ENCODE results near the gene PLB1. TPM values are rescaled to one million over a fixed set of nuclear protein-coding genes. Genes with fewer than 3 reads are reported as not detected.

The PLB1 gene
- polyA plus RNA-seq, 2 donors: 0.94 to 1.3 TPM

GRCh38 chr2:28578774-28579173 lies 82.9 kb downstream of the PLB1 start:
- Histone ChIP-seq H3K4me1 (ENCODE audit: control insufficient read depth in 2 of 2, insufficient read depth in 2 of 2, low read length in 1 of 2) (peaks cover 0 to 1% of the 10 kb centered on the region in 2 donors), H3K9me3 (ENCODE audit: control insufficient read depth in 2 of 2, insufficient read depth in 1 of 2, low read depth in 1 of 2, low read length in 1 of 2) (no peaks in the 10 kb centered on the region), H3K4me3 (ENCODE audit: low read depth in 1 of 2, low read length in 2 of 2) (no peak overlapping the region), H3K36me3 (ENCODE audit: control insufficient read depth in 2 of 2, insufficient read depth in 2 of 2, low read length in 1 of 2) (no peaks in the 10 kb centered on the region), H3K27ac (ENCODE audit: low read depth in 2 of 2, low read length in 1 of 2) (no peak overlapping the region), H3K27me3 (ENCODE audit: control insufficient read depth in 1 of 2, insufficient read depth in 2 of 2, low read length in 2 of 2) (no peaks in the 10 kb centered on the region)
- 79 to 80% methylated on average over 2 of the region's 2 CpGs for WGBS, 2 donors

- Histone ChIP-seq H3K4me3 (ENCODE audit: low read depth in 1 of 2, low read length in 2 of 2) (no peak overlapping the region), H3K4me1 (ENCODE audit: control insufficient read depth in 2 of 2, insufficient read depth in 2 of 2, low read length in 1 of 2) (peaks cover 2 to 8% of the 10 kb centered on the region in 2 donors), H3K27me3 (ENCODE audit: control insufficient read depth in 1 of 2, insufficient read depth in 2 of 2, low read length in 2 of 2) (no peaks in the 10 kb centered on the region), H3K27ac (ENCODE audit: low read depth in 2 of 2, low read length in 1 of 2) (no peak overlapping the region), H3K36me3 (ENCODE audit: control insufficient read depth in 2 of 2, insufficient read depth in 2 of 2, low read length in 1 of 2) (no peaks in the 10 kb centered on the region), H3K9me3 (ENCODE audit: control insufficient read depth in 2 of 2, insufficient read depth in 1 of 2, low read depth in 1 of 2, low read length in 1 of 2) (no peaks in the 10 kb centered on the region)
- WGBS, 2 donors: 94 to 95% methylated on average over 3 of the region's 3 CpGs
These were observed 83.7 kb downstream of the PLB1 start for GRCh38 chr2:28579606-28580005.

- Histone ChIP-seq H3K27me3 (ENCODE audit: control insufficient read depth in 1 of 2, insufficient read depth in 2 of 2, low read length in 2 of 2) (no peaks in the 10 kb centered on the region), H3K4me1 (ENCODE audit: control insufficient read depth in 2 of 2, insufficient read depth in 2 of 2, low read length in 1 of 2) (peaks cover 3 to 9% of the 10 kb centered on the region in 2 donors), H3K27ac (ENCODE audit: low read depth in 2 of 2, low read length in 1 of 2) (no peak overlapping the region), H3K4me3 (ENCODE audit: low read depth in 1 of 2, low read length in 2 of 2) (no peak overlapping the region), H3K36me3 (ENCODE audit: control insufficient read depth in 2 of 2, insufficient read depth in 2 of 2, low read length in 1 of 2) (no peaks in the 10 kb centered on the region), H3K9me3 (ENCODE audit: control insufficient read depth in 2 of 2, insufficient read depth in 1 of 2, low read depth in 1 of 2, low read length in 1 of 2) (no peaks in the 10 kb centered on the region)
- 87 to 88% methylated on average over 5 of the region's 5 CpGs for WGBS, 2 donors
These were observed 84.2 kb downstream of the PLB1 start for GRCh38 chr2:28580078-28580477.

GRCh38 chr2:28581312-28581711 lies 85.5 kb downstream of the PLB1 start:
- H3K4me1 ChIP-seq (ENCODE audit: control insufficient read depth in 2 of 2, insufficient read depth in 2 of 2, low read length in 1 of 2): peaks cover 3 to 9% of the 10 kb centered on the region in 2 donors
- H3K36me3 ChIP-seq (ENCODE audit: control insufficient read depth in 2 of 2, insufficient read depth in 2 of 2, low read length in 1 of 2): no peaks in the 10 kb centered on the region
- no peak overlapping the region for H3K4me3 ChIP-seq (ENCODE audit: low read depth in 1 of 2, low read length in 2 of 2)
- no peaks in the 10 kb centered on the region for H3K9me3 ChIP-seq (ENCODE audit: control insufficient read depth in 2 of 2, insufficient read depth in 1 of 2, low read depth in 1 of 2, low read length in 1 of 2)
- H3K27ac ChIP-seq (ENCODE audit: low read depth in 2 of 2, low read length in 1 of 2): no peak overlapping the region
- H3K27me3 ChIP-seq (ENCODE audit: control insufficient read depth in 1 of 2, insufficient read depth in 2 of 2, low read length in 2 of 2): no peaks in the 10 kb centered on the region
- 90 to 97% methylated on average over 4 of the region's 4 CpGs for WGBS, 2 donors

GRCh38 chr2:28582152-28582551 lies 86.3 kb downstream of the PLB1 start:
- Histone ChIP-seq H3K9me3 (ENCODE audit: control insufficient read depth in 2 of 2, insufficient read depth in 1 of 2, low read depth in 1 of 2, low read length in 1 of 2) (no peaks in the 10 kb centered on the region), H3K4me1 (ENCODE audit: control insufficient read depth in 2 of 2, insufficient read depth in 2 of 2, low read length in 1 of 2) (peaks cover 3 to 9% of the 10 kb centered on the region in 2 donors), H3K4me3 (ENCODE audit: low read depth in 1 of 2, low read length in 2 of 2) (no peak overlapping the region), H3K27me3 (ENCODE audit: control insufficient read depth in 1 of 2, insufficient read depth in 2 of 2, low read length in 2 of 2) (no peaks in the 10 kb centered on the region), H3K27ac (ENCODE audit: low read depth in 2 of 2, low read length in 1 of 2) (no peak overlapping the region), H3K36me3 (ENCODE audit: control insufficient read depth in 2 of 2, insufficient read depth in 2 of 2, low read length in 1 of 2) (no peaks in the 10 kb centered on the region)
- WGBS, 2 donors: 87 to 90% methylated on average over 6 of the region's 6 CpGs

GRCh38 chr2:28582595-28582994 lies 86.7 kb downstream of the PLB1 start:
- H3K4me3 ChIP-seq (ENCODE audit: low read depth in 1 of 2, low read length in 2 of 2): no peak overlapping the region
- peaks cover 3 to 9% of the 10 kb centered on the region in 2 donors for H3K4me1 ChIP-seq (ENCODE audit: control insufficient read depth in 2 of 2, insufficient read depth in 2 of 2, low read length in 1 of 2)
- H3K27ac ChIP-seq (ENCODE audit: low read depth in 2 of 2, low read length in 1 of 2): no peak overlapping the region
- no peaks in the 10 kb centered on the region for H3K36me3 ChIP-seq (ENCODE audit: control insufficient read depth in 2 of 2, insufficient read depth in 2 of 2, low read length in 1 of 2)
- 93 to 96% methylated on average over 5 of the region's 5 CpGs for WGBS, 2 donors
- H3K9me3 ChIP-seq (ENCODE audit: control insufficient read depth in 2 of 2, insufficient read depth in 1 of 2, low read depth in 1 of 2, low read length in 1 of 2): no peaks in the 10 kb centered on the region
- H3K27me3 ChIP-seq (ENCODE audit: control insufficient read depth in 1 of 2, insufficient read depth in 2 of 2, low read length in 2 of 2): no peaks in the 10 kb centered on the region

GRCh38 chr2:28583899-28584553 lies 88.2 kb downstream of the PLB1 start:
- H3K4me3 ChIP-seq (ENCODE audit: low read depth in 1 of 2, low read length in 2 of 2): no peak overlapping the region
- H3K36me3 ChIP-seq (ENCODE audit: control insufficient read depth in 2 of 2, insufficient read depth in 2 of 2, low read length in 1 of 2): no peaks in the 10 kb centered on the region
- H3K27me3 ChIP-seq (ENCODE audit: control insufficient read depth in 1 of 2, insufficient read depth in 2 of 2, low read length in 2 of 2): no peaks in the 10 kb centered on the region
- H3K27ac ChIP-seq (ENCODE audit: low read depth in 2 of 2, low read length in 1 of 2): peak overlapping the region; percentile 18 to 78
- H3K4me1 ChIP-seq (ENCODE audit: control insufficient read depth in 2 of 2, insufficient read depth in 2 of 2, low read length in 1 of 2): peaks cover 3 to 9% of the 10 kb centered on the region in 2 donors
- 29 to 35% methylated on average over 10 of the region's 10 CpGs for WGBS, 2 donors
- H3K9me3 ChIP-seq (ENCODE audit: control insufficient read depth in 2 of 2, insufficient read depth in 1 of 2, low read depth in 1 of 2, low read length in 1 of 2): no peaks in the 10 kb centered on the region

GRCh38 chr2:28586867-28587266 lies 91.0 kb downstream of the PLB1 start:
- 80 to 83% methylated on average over 7 of the region's 7 CpGs for WGBS, 2 donors
- no peak overlapping the region for H3K27ac ChIP-seq (ENCODE audit: low read depth in 2 of 2, low read length in 1 of 2)
- H3K36me3 ChIP-seq (ENCODE audit: control insufficient read depth in 2 of 2, insufficient read depth in 2 of 2, low read length in 1 of 2): no peaks in the 10 kb centered on the region
- no peaks in the 10 kb centered on the region for H3K9me3 ChIP-seq (ENCODE audit: control insufficient read depth in 2 of 2, insufficient read depth in 1 of 2, low read depth in 1 of 2, low read length in 1 of 2)
- no peaks in the 10 kb centered on the region for H3K27me3 ChIP-seq (ENCODE audit: control insufficient read depth in 1 of 2, insufficient read depth in 2 of 2, low read length in 2 of 2)
- H3K4me1 ChIP-seq (ENCODE audit: control insufficient read depth in 2 of 2, insufficient read depth in 2 of 2, low read length in 1 of 2): peaks cover 3 to 9% of the 10 kb centered on the region in 2 donors
- H3K4me3 ChIP-seq (ENCODE audit: low read depth in 1 of 2, low read length in 2 of 2): no peak overlapping the region

- Histone ChIP-seq H3K9me3 (ENCODE audit: control insufficient read depth in 2 of 2, insufficient read depth in 1 of 2, low read depth in 1 of 2, low read length in 1 of 2) (no peaks in the 10 kb centered on the region), H3K36me3 (ENCODE audit: control insufficient read depth in 2 of 2, insufficient read depth in 2 of 2, low read length in 1 of 2) (no peaks in the 10 kb centered on the region), H3K27ac (ENCODE audit: low read depth in 2 of 2, low read length in 1 of 2) (no peak overlapping the region), H3K4me1 (ENCODE audit: control insufficient read depth in 2 of 2, insufficient read depth in 2 of 2, low read length in 1 of 2) (peaks cover 3 to 9% of the 10 kb centered on the region in 2 donors), H3K27me3 (ENCODE audit: control insufficient read depth in 1 of 2, insufficient read depth in 2 of 2, low read length in 2 of 2) (no peaks in the 10 kb centered on the region), H3K4me3 (ENCODE audit: low read depth in 1 of 2, low read length in 2 of 2) (no peak overlapping the region)
- WGBS, 2 donors: 84 to 86% methylated on average over 15 of the region's 15 CpGs
These were observed 91.8 kb downstream of the PLB1 start for GRCh38 chr2:28587526-28588291.

GRCh38 chr2:28588292-28588670 lies 92.4 kb downstream of the PLB1 start:
- H3K36me3 ChIP-seq (ENCODE audit: control insufficient read depth in 2 of 2, insufficient read depth in 2 of 2, low read length in 1 of 2): no peaks in the 10 kb centered on the region
- H3K27me3 ChIP-seq (ENCODE audit: control insufficient read depth in 1 of 2, insufficient read depth in 2 of 2, low read length in 2 of 2): no peaks in the 10 kb centered on the region
- peaks cover 3 to 9% of the 10 kb centered on the region in 2 donors for H3K4me1 ChIP-seq (ENCODE audit: control insufficient read depth in 2 of 2, insufficient read depth in 2 of 2, low read length in 1 of 2)
- WGBS, 2 donors: 54 to 55% methylated on average over 3 of the region's 3 CpGs
- no peak overlapping the region for H3K27ac ChIP-seq (ENCODE audit: low read depth in 2 of 2, low read length in 1 of 2)
- no peak overlapping the region for H3K4me3 ChIP-seq (ENCODE audit: low read depth in 1 of 2, low read length in 2 of 2)
- no peaks in the 10 kb centered on the region for H3K9me3 ChIP-seq (ENCODE audit: control insufficient read depth in 2 of 2, insufficient read depth in 1 of 2, low read depth in 1 of 2, low read length in 1 of 2)

Data from esophagus (tissue), 2 donors.